ENCODE data around the gene PROP1.

Gene PROP1

DNA sequence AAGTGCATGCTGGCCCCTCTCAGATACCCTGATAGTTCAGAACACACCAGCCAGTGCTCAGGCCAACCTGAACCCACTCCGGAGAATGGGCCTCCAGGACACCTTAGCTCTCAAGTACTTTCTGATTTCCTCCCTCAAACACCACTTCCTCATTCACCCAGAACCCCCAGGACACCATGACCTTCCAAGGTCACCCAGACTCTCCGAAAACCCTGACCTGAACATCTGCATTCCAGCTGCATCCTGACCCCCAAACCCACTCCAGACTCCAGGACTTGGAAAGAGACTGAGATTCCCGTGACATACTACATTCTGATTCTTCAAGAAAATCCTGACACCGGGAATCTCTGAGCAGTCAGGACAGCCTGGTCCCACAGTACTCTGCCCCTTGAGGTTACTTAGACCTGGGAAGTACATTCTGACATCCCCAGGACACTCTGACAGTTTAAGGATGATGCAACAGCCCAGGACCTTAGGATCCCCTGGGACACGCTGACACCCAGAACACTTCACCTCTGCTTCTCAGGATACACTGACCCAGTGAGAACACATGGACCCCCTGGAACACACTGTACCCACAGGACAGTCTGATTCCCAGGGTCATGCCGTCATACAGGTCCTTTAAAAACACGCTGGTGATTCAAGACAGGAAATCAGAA is 747 bp upstream of the PROP1 start:
- FAIRE-seq (no peak), DNase-seq (ENCODE audit: insufficient read length, low spot score) (no peak)
- TF ChIP-seq, protein P1, sequence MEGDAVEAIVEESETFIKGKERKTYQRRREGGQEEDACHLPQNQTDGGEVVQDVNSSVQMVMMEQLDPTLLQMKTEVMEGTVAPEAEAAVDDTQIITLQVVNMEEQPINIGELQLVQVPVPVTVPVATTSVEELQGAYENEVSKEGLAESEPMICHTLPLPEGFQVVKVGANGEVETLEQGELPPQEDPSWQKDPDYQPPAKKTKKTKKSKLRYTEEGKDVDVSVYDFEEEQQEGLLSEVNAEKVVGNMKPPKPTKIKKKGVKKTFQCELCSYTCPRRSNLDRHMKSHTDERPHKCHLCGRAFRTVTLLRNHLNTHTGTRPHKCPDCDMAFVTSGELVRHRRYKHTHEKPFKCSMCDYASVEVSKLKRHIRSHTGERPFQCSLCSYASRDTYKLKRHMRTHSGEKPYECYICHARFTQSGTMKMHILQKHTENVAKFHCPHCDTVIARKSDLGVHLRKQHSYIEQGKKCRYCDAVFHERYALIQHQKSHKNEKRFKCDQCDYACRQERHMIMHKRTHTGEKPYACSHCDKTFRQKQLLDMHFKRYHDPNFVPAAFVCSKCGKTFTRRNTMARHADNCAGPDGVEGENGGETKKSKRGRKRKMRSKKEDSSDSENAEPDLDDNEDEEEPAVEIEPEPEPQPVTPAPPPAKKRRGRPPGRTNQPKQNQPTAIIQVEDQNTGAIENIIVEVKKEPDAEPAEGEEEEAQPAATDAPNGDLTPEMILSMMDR (IDR thresholded peaks at IDR 0.05; ENCODE audit: insufficient read depth, missing control alignments), result no peak

DNA sequence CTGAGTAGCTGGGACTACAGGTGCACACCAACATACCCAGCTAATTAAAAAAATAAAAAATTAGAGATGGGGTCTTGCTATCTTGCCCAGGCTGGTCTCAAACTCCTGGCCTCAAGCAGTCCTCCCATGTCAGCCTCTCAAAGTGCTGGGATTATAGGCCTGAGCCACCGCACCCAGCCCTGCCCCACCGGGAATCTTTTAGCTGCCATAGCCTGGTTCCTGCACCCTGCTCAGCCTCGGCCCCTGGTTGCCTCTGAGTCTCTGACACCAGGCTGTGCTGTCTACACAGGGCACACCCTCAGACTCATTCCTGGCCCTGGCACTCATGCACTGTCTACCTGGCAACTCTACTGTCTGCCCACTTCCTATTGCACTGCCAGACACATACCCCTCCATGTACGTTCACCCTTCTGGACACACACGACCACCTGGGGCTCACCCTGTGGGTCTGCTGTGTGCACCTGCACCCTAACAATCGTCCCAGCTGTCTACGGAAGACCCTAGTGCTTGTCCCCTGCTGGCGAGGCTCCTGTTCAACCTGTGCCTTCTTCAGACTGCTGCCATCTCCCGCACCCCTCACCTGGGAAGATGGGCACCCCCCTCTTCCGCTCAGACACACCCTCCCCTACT is 1.4 kb downstream of the PROP1 start:
- no peak for DNase-seq (ENCODE audit: insufficient read length, low spot score)
- no peak for FAIRE-seq
- TF ChIP-seq, protein P1 (IDR thresholded peaks at IDR 0.05; ENCODE audit: insufficient read depth, missing control alignments), result no peak

DNA sequence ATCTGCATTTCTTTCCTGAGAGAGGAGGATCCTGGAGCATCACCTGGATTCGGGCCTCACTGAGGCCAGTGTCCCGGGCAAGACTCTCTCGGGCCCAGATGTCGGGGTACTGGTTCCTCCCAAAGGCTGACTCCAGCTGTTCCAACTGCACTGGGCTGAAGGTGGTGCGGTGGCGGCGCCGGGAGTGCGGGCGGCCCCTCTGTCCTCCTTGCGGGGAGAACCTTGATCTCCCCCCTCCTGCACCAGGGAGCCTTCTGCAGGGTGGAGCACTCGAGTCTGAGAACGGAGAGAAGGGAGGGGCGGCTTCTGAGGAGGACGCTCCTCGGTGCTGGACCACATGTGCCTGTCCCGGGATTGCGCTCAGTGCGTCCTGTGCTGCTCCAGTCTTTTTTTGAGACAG is 2.0 kb downstream of the PROP1 start:
- TF ChIP-seq, protein P1 (IDR thresholded peaks at IDR 0.05; ENCODE audit: insufficient read depth, missing control alignments), result no peak
- DNase-seq (ENCODE audit: insufficient read length, low spot score) (no peak), FAIRE-seq (no peak)

DNA sequence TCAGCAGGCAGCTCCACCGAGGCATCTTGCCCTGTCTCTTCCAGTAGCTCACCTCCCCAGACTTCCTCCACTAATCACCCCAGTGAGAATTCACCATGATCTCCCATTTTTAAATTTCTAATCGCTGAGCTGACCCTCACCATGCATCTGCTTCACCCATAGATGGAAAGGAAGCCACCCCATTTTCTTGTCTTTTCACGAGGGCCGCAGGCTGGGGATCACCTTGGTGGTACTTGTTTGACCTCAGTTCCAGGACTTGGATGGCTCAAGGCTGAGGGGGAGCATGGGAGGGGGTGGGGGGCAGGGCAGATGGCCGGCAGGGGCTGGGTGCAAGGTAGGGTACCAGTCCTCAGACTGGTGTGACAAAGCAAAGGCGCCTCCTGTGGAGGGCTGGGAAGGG is 3.6 kb downstream of the PROP1 start:
- FAIRE-seq (no peak), DNase-seq (ENCODE audit: insufficient read length, low spot score) (no peak)
- TF ChIP-seq, protein P1 (IDR thresholded peaks at IDR 0.05; ENCODE audit: insufficient read depth, missing control alignments), result no peak

DNA sequence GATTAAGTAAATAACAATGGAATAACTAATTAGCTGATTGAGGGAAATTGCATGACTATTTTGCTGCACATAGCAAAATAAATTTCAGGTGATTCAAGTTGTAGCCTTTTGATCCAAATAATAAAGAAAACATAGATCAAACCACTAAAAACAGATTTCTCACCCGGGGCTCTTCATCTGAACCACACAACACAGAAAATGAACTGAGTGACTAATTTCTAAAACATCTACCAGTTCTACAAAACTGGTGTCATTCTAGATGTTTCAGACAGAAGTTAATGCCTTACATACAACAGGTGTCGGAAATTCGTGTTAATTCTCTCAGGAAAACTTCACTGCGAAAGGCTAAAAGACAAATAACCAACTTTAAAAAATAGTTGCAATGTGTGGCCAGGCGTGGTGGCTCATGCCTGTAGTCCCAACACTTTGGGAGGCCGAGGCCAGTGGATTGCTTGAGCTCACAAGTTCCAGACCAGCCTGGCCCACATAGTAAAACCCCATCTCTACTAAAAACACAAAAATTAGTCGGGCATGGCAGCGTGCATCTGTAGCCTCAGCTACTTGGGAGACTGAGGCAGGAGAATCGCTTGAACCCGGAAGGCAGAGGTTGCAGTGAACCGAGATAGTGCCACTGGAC is 6.9 kb downstream of the PROP1 start:
- FAIRE-seq, result no peak
- TF ChIP-seq, protein P1 (IDR thresholded peaks at IDR 0.05; ENCODE audit: insufficient read depth, missing control alignments), result no peak
- no peak for DNase-seq (ENCODE audit: insufficient read length, low spot score)

DNA sequence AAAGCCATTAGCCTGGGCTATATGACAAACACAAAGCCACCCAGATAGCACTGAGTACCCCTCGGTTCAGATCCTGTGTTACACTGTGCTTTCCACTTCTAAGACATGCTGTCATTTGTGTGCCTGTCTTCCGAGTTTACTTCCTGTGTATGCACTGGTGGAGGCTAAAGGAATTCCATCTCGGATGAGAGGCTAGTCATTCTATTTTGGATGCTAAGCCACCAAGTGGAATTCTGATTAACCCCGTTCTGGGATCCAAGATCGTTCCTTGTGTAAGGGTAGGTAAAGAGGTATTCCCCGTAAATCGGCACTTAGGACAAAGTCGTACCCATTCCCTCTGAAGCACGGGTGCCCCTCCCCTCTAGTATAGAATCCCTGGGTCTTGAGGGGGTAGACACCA is 8.7 kb downstream of the PROP1 start:
- TF ChIP-seq, protein P1 (IDR thresholded peaks at IDR 0.05; ENCODE audit: insufficient read depth, missing control alignments), result no peak
- no peak for DNase-seq (ENCODE audit: insufficient read length, low spot score)
- no peak for FAIRE-seq
